NOMO-1 treated with DMSO at 0.1 percent for 48 hours (cell line): Measurements from ENCODE around the gene LRRC4C.

Source experiments
- DNase-seq: peaks from one replicate; lab custom pipeline; 2025; ENCODE audit not compliant: unreplicated experiment; lab: John Stamatoyannopoulos, UW

Gene LRRC4C

DNA sequence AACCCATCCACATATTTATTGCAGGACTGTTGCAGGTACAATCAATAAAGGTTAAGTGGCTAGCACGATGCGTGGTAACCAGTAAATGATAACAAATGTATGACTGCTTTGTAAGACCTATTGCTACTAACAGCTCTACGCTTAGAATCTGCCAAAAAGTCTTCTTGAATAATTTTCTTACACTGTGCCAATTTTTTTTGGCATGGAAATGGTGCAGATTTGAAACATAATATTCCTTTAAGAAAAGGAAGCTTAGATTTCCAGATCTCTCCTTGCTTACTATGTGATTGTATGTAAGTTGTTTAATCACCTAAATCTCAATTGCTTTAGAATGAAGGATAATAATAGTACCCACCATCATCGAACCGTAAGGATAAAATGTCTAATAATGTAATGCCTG lies 192.0 kb downstream of the LRRC4C start:
- no peak for DNase-seq

DNA sequence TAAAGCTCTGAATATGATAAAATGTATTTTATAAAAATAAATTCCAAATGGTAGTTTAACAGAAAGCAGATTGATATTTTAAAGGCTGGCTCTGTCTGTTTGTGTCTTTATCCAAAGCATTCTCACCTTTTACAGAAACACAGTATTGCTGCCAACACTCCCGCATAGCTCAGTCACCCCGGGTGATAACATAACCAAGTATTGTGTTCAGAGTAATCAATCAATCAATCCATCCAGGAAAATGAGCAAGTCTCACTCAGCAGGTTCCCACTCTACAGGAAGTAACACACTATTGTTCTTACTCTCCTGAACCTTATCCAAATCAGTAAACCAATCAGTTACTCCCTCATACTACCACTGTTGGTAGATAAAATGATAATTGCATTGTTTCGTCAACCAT lies 203.4 kb downstream of the LRRC4C start:
- DNase-seq = no peak

DNA sequence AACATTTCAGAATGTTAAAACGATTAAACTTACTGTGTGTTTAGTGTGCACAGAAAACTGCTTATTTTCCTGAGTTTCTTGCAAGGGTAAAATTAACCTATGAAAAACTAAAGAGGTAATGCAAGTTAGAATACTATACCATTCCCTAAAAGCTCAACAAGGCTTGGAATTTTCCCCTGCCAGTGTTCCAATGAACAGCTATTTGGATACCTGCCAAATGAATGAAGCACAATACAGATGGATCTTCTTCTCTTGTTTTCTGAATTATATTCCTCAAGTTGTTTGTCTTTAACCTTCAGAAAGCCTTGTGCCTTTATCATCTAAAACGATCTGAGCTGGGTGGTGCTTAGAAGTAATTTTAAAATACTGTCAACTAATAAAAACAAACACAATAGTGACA lies 204.5 kb downstream of the LRRC4C start:
- DNase-seq = no peak

DNA sequence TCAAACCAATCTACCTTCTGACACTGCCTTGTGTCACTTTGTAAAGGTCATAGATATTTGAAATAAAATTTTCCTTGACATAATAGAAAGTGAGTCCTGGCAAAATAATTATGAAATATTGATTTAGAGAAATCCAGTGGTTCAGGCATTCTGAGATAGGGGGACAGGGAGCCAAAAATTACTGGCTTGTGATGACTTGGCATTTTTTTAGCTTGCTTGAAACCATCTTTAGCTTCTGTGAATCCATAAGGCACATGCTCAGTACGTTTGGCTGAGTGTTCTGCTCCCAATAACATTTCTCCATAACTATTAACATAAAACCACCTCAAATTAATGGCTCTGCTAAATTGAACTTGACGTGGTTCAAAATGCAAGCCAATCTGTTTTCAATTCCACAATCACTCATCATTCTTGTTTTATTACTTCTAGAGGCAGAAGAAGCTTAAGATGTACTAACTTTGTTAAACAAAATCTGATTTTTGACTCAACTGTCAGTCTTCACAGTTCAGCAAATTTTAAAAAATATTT lies 209.0 kb downstream of the LRRC4C start:
- DNase-seq = no peak

DNA sequence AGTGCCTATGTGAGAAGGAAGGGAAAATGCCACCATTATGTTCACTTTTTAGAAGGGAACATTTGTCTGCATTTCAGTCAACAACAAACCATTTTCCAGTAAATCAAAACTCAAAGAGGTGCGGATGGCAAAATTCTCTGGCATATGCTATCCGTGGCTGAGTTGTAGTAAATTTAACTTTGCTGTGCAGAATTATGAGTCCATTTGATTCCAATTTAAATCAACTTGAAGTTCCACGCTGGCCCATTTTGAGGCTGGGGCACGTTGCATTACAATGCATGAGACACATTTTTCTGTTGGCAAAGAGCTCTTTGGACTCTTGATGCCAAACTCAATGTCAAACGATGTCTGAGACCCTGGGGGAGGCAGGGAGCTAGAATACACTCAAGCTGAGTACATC lies 211.8 kb downstream of the LRRC4C start:
- DNase-seq = no peak

DNA sequence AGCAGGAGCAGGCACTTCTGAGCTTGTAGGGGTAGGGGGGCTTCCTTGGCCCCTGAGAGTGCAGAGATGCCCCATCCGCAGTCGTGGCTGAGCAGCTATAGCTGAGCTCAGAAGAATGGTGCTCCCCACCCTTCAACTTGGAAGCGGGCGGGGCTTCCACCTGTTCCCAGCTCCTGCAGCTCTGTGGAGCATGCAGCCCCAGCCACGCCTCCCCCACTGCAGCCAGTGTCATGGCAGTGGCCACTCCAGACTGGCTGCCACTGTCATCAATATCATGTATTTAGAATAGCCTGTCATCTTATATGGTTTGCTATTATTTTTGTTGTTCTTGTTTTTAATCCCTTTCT lies 213.1 kb downstream of the LRRC4C start:
- no peak for DNase-seq

DNA sequence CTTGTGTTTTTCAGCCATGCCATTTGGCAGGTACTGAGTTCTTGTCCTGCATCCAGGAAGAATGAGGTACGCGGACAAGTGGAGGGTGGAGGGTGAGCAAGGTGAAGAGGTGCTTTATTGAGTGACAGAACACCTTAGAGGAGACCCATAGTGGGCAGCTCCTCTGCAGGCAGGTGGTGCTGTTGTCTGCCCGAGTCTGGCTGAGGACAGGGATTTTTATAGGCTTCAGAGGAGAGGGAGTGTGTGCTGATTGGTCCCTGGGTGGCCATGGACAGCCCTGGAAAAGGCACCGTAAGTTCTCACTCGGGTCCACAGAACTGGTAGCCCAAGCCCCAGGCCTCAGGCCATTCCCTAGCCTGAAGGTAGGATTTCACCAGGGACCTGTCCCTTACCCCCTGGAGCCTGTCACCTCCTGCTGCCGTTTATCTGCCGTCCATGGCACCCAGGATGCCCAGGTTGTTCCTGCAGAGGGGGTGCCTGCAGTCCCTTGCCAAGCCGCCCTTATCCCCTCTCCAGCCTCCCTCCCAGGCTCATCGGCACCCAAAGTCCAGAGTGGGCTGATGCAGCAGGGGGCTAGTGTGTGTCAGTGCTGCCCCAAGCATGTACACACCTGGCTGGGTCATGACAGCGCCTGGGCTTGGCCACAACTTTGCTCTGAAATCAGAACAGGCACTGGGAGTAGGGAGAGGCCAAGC lies 213.6 kb downstream of the LRRC4C start:
- DNase-seq = no peak

DNA sequence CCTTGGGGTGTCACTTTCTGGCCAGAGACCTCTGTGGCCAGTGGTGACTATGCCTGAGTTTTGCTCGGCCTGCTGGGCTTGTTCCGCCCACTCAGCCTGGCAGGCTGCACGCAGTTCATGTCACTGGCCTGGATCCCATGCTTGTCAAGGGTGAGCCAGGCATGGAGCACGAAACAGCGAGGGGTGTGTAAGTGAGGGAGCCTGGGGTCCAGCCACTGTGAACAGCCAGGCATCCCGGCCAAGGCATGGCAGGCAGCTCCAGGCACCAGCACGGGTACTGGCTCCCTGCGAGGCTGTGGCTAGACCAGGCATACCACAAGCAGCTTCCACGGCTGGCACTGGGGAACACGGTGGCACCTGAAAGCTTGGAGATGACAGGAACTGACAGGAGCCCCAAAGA lies 214.3 kb downstream of the LRRC4C start:
- DNase-seq = no peak

DNA sequence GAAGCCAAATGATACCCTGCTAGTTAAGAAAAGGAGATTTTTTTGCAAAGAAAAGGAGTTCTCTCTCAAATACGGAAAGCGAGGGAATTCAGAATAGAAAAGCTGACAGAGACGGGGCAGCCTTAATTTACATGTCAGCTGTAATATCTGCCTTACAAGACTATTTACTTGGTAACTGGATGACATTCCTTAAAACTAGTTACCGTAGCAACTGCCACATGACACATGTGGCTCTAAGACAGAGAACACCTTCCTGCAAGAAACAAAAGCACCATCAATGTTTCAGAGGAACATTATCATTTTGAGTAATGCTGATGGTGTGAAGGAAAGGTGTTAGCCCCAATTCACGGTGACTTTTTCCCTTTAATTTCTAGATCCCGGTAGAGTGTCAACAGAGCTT lies 222.1 kb downstream of the LRRC4C start:
- DNase-seq = no peak

DNA sequence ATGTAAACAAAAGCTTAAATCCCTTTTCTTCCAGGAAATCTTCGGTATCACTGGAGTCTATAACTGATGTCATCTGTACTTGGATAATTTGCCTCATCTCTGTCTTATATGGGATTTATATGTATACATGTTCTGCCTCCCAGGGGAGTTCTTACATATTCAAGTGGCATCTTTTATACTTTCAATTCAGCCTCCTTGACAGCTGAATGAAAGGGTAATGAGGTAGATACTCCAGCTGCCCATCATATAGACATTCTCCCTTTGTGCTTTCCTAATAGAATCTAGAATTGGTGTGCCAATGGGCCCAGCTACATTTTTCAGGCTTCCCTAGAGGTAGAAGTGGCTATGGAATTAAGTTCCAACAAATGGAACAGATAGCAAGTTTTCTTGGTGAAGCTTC lies 223.8 kb downstream of the LRRC4C start:
- no peak for DNase-seq

DNA sequence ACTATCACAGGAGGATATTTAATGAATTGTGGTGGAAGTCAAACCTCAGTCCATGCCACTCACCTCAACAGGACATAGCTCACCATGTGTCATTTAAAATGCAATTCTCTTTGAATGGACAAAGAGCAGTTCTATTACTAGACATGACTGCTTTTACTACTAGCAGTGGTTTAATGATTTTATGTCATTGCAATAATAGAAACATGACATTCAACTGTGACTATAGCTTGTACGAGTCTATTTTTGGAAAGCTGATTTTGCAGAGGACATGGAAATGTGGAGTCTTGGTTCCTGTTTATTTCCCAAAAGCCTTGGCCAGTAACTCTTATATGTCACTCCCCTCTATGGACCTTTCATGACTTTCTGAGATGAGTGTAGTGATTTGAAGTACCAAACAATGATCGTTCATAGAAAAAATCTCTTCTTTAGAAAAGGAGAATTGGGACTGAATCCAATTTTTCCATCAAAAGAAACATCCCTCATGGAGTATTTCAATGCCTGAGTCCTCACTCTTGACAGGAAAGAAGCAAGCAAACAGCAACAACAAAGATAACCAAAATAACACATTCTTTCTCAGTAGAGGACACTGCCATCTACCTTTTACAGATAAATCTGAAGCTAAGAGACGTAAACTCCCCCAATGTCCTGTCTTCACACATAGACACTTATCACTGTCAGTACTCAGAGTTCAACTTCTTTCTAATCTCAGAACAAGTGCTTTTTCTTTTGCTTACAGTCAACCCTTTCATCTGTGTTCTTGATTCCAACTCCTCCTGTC lies 233.4 kb downstream of the LRRC4C start:
- DNase-seq = no peak

DNA sequence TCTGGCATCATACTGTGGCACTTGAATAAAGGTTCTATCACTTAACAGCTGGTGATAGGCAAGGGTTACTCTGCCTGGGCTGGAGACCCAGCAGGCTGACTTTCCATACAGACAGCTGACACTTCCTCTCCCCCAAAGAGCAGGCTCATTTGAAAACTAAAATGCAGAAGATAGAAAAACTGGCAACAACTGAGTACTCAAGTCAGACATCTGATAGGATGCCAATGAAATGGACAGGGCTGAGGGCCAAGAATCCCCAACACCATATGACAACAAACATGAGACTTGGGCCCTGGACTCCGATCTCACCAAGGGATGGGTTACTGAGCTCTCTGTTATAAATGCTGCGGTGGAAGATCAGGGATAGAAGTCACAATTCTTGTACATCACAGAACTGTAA lies 237.2 kb downstream of the LRRC4C start:
- DNase-seq = no peak

DNA sequence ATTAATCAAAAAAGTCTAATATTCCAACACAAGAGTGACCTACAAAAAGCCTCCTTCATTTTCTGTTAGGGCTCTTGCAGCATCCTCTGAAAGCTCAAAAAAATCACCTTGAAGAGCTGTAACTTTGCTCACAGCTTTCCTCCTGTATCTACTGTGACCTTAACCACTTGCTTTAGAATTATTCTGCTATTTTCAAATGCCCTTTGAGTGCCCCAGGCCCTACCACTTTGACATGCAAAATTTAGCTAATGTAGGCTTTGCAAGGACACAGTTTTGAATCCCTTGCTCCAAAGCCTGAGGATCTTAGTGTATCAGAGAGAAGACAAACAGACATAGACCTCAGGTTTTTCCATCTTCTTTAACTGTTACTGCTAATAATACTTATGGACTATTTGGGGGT lies 253.1 kb downstream of the LRRC4C start:
- no peak for DNase-seq

DNA sequence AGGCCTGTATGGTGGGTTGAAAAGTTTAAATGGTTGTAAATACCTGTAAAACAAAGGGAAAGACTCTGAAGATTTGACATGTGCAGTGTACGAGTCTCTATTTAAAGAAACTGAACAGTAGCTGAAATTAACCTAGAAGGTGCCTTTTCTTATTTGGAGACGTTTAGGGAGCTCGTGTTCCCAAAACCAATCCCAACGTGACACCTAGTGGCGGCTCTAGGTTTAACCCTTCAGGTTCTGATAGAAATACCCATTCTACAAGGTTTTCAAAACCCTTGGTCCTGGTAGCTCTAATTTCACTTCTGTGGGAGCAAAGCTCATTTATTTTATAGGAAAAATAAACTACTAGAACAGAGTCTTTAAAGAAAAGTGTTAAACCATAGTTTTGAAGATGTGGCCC lies 258.3 kb downstream of the LRRC4C start:
- peak; percentile 27 for DNase-seq

DNA sequence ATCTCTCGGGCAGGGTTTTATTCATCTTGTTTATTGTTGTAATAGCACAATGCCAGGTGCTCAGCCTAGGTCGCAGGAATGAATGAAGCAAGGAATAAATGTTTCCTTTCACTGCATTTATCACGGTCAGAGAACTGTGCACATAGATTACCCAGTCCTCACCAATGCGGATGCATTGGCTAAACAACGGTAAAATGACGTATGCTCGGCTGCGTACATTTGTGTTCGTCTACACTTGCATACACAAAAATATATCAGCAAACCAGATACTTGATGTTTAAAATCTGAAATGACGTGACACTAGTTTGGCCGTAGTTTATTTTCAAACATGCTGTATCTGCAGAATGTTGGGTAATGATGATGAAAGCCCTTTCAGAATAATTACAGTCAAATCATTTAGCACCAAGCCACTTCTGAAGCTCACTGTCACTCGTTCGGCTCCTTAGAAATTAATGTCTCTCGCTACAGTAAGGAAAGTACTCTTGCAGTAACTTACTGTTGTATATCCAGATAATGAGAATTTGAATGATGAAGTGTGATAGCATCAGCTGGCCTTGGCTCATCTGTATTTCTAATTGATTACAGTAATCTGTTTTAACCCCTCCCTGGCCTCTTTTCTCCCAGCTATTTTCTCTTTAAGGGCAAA lies 268.9 kb downstream of the LRRC4C start:
- DNase-seq = no peak

DNA sequence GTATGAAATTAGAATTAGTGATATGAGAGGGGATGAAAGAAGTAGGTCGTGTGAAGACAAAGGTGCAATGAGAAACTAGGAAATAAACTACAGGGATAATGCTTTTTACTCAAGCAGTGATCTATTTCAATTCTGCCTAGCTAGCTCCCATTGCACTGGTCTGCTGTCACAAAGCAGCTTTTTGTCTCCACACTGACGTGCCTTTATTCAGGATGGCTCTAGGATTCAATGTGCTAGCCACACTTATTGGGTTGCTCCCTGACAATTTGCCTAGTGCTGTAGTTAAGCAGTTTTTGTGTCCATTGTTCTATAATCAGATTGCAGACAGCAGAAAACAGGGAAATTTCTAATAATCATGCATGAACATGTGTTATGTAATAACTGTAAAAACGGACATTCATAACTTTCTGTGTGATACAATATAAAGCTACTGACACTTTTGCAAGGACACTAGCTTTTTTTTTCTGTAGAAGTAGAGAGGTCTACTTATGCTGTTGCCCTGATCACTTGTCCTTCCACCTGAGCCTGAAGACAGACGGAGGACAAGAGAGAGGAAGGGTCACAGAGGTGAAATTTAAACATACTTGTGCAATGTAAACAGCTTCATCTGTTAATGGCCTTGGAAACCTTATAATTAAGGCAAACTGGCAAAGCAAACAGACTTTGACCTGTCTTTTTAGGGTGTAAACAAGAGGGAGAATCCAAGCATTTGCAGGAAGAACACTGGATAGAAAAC lies 269.6 kb downstream of the LRRC4C start:
- DNase-seq = no peak

DNA sequence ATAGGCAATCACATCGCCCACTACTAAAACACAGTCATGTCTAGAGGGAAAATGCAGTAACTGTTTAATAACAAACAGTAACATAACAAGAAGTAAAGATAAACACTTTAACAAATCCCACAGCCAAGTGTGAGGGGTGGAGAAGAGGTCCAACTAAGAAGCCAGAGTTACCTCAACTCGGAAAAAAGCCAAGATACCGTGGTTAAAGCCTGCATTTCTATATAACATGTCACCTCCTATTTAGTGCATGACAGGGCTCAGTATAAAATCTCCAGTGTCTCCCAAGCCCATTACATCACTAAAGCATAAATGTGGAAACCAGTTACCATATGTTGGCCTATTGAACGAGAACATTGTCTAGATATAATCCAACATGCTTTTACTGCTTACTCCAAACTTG lies 281.7 kb downstream of the LRRC4C start:
- DNase-seq = no peak

DNA sequence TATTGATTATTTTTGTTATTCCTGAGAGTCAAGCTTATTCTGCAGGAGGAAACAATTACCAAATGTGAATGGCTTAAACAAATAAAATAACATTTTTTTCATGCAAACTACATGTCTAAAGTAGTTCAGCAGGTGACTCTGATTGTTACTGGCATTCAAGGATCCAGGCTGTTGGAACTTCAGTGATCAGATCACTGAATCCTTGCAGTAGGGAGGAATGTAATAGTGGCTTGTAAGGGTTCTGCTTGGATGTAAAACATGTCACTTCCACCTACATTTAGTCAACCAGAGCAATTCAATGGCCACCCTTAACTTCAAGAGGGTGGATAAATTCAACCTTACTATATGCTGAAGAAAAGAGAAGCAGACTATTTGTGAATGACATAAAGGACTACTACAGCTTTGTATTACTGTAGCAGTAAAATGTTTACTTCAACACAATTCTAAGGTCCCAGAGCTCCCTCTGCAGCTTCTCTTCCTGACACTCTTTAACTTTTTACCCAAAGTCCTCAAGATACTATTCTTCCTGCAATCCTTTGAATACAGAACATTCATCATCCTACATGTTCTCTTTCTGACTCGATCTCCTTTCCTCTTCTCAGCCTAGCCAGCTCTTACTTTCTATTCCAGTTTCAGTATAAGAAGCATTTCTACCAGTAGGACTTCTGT lies 284.0 kb downstream of the LRRC4C start:
- no peak for DNase-seq

DNA sequence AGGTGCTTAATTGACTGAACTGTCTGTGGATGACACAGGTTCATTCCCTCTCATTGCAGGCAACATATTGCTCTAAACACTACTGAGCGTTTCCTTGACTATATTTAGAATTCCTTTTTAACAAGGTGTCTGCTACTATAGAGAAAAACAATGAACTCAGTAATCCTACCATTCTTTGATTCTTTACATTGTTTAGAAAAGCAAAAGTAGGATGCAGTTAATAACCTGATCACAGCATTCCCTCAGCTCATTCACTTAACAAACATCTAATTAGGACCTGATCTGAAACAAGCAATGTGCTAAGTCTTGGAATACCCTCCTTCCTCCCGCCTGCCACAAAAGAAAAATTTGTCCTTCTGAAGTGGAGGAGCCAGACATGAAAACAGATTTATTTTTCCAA lies 313.1 kb downstream of the LRRC4C start:
- no peak for DNase-seq

DNA sequence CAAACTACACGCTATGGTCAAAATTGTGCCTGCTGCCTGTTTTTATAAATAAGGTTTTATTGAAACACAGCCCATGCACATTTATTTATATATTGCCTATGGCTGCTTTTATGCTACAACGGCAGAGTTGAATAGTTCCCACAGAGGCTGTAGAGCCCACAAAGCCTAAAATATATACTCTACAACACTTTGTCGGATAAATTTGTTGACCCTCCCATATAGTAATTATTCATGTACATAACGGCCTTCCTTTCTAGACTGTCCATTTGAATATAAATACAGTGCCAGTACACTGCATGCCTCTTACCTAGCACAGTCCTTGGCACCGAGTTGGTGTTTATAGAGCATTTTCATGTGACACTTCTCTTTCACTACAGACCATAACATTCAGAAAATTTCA lies 314.0 kb downstream of the LRRC4C start:
- no peak for DNase-seq

DNA sequence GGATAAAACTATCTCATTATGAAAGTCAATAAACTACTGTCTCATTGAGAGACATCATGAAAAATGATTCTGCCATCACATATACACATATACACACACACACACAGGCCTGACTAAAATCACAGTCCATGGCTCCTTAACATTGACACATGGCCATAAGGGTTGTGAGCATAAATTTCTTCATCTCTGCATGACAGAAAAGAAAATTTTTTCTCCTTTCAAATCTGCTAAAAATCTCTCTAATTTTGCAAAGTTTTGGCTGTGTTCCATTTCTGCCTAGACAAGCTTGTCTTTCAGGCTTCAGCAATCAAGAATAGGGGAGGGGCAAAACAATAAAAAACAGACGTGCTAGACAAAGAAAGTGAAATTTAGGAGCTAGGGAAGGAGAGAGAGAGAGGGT lies 324.5 kb downstream of the LRRC4C start:
- DNase-seq = no peak
